CD14-positive monocyte (primary cell): ENCODE data around the gene DNAJA3. TPM values are rescaled to one million over a fixed set of nuclear protein-coding genes. Genes with fewer than 3 reads are reported as not detected.
A peak's percentile ranks its signal among the peaks of the same experiment; 100 is the strongest.

Source experiments
- DNase-seq, 3 donors: peaks; one replicate each; pipeline ENCODE4 v3.0.0-alpha.2; 2011 to 2022
- H2AFZ ChIP-seq: 2 replicates; pipeline ENCODE4 v1.6.0; 2012; ENCODE audit warnings: mild to moderate bottlenecking, low read depth, low read length, inconsistent platforms; ENCODE audit not compliant: insufficient read depth, poor library complexity, severe bottlenecking
- H3K27ac ChIP-seq, 2 donors: 1 replicate in 1 of 2; 2 replicates in 1 of 2; pipeline ENCODE4 v1.5.1; 2012 to 2013; ENCODE audit warnings: low read length in 2 of 2, control low read depth in 1 of 2, inconsistent platforms in 1 of 2, low read depth in 1 of 2, mild to moderate bottlenecking in 1 of 2
- H3K27me3 ChIP-seq, 2 donors: one replicate each; pipeline versions ENCODE4 v1.6.0 to v1.6.1; 2011 to 2013; ENCODE audit warnings: low read length in 2 of 2; ENCODE audit not compliant: control insufficient read depth in 2 of 2, insufficient read depth in 2 of 2
- H3K36me3 ChIP-seq, 2 donors: replicated peaks in 1 of 2; 1 replicate in 1 of 2; 2 replicates in 1 of 2; pipeline versions ENCODE4 v1.5.1 to v1.6.1; 2012 to 2013; ENCODE audit warnings: low read length in 2 of 2, control low read depth in 1 of 2, inconsistent platforms in 1 of 2, mild to moderate bottlenecking in 1 of 2; ENCODE audit not compliant: insufficient read depth in 2 of 2, control insufficient read depth in 1 of 2
- H3K4me1 ChIP-seq, 2 donors: 1 replicate in 1 of 2; 2 replicates in 1 of 2; pipeline versions ENCODE4 v1.5.1 to v1.6.1; 2012 to 2013; ENCODE audit warnings: low read length in 2 of 2, control low read depth in 1 of 2, inconsistent platforms in 1 of 2, mild to moderate bottlenecking in 1 of 2, moderate library complexity in 1 of 2; ENCODE audit not compliant: insufficient read depth in 2 of 2, control insufficient read depth in 1 of 2
- H3K4me2 ChIP-seq: replicated peaks from 2 replicates; pipeline ENCODE3; 2012; ENCODE audit warnings: low read length, moderate library complexity, mild to moderate bottlenecking; ENCODE audit not compliant: poor library complexity, severe bottlenecking; ENCODE audit errors: extremely low read depth
- H3K4me3 ChIP-seq, 3 experiments: fragments of 200-600 bp in 1 of 3; sonication (generic) in 1 of 3; replicated peaks in 1 of 3; 1 replicate in 2 of 3; 2 replicates in 1 of 3; pipeline ENCODE4 v1.5.1; 2011 to 2013; ENCODE audit warnings: low read length in 3 of 3, mild to moderate bottlenecking in 3 of 3, control low read depth in 2 of 3, low read depth in 2 of 3, inconsistent platforms in 1 of 3, moderate library complexity in 1 of 3
- H3K79me2 ChIP-seq: 2 replicates; pipeline ENCODE4 v1.6.0; 2012; ENCODE audit warnings: mild to moderate bottlenecking, control low read depth, inconsistent platforms, low read length, moderate library complexity; ENCODE audit not compliant: insufficient read depth
- H3K9ac ChIP-seq: 2 replicates; pipeline ENCODE4 v1.6.0; 2017; ENCODE audit warnings: low read length, mild to moderate bottlenecking; ENCODE audit not compliant: insufficient read depth, poor library complexity, severe bottlenecking
- H3K9me3 ChIP-seq, 2 donors: replicated peaks in 1 of 2; 1 replicate in 1 of 2; 2 replicates in 1 of 2; pipeline versions ENCODE4 v1.5.1 to v1.6.1; 2012 to 2013; ENCODE audit warnings: low read length in 2 of 2, control low read depth in 1 of 2; ENCODE audit not compliant: control insufficient read depth in 1 of 2, insufficient read depth in 1 of 2
- H4K20me1 ChIP-seq: 2 replicates; pipeline ENCODE4 v1.6.0; 2012; ENCODE audit warnings: mild to moderate bottlenecking, low read length, control low read depth, moderate library complexity; ENCODE audit not compliant: insufficient read depth
- H3K27ac Mint-ChIP-seq, 7 donors: one replicate each; pipeline ENCODE4 v1.8.0; 2020; ENCODE audit warnings: mild to moderate bottlenecking in 7 of 7, mixed read lengths in 7 of 7, moderate library complexity in 6 of 7, inconsistent platforms in 2 of 7
- H3K27me3 Mint-ChIP-seq, 3 donors: one replicate each; pipeline ENCODE4 v1.8.0; 2021 to 2022; ENCODE audit warnings: low read depth in 3 of 3, mild to moderate bottlenecking in 3 of 3, mixed read lengths in 3 of 3, moderate library complexity in 3 of 3, inconsistent platforms in 1 of 3
- H3K36me3 Mint-ChIP-seq, 2 donors: one replicate each; pipeline ENCODE4 v1.8.0; 2020; ENCODE audit warnings: mixed read lengths in 2 of 2, inconsistent platforms in 1 of 2, mild to moderate bottlenecking in 1 of 2
- H3K4me1 Mint-ChIP-seq: one replicate; pipeline ENCODE4 v1.8.0; 2020; ENCODE audit warnings: mild to moderate bottlenecking, mixed read lengths
- H3K4me3 Mint-ChIP-seq, 2 donors: one replicate each; pipeline ENCODE4 v1.8.0; 2020; ENCODE audit warnings: mild to moderate bottlenecking in 2 of 2, mixed read lengths in 2 of 2, moderate library complexity in 1 of 2
- H3K9me3 Mint-ChIP-seq, 7 donors: one replicate each; pipeline ENCODE4 v1.8.0; 2020 to 2022; ENCODE audit warnings: mixed read lengths in 7 of 7, mild to moderate bottlenecking in 6 of 7, moderate library complexity in 6 of 7, inconsistent platforms in 2 of 7
- CTCF ChIP-seq: fragments of 200-600 bp; IDR thresholded peaks from one replicate; pipeline ENCODE4 v1.8.0; 2022; ENCODE audit warnings: antibody characterized with exemption, mild to moderate bottlenecking
- WGBS: methylation state at CpG from one replicate; pipeline ENCODE4 v1.1.5; 2013; ENCODE audit warnings: missing lambda C conversion rate; ENCODE audit not compliant: insufficient coverage; 5-methylcytosine and 5-hydroxymethylcytosine counted together
- intact Hi-C, 2 donors: fragments of 100-400 bp; cut with micrococcal nuclease; formaldehyde crosslinking; loops; one replicate each; pipeline versions ENCODE4 v1.15.0 to v1.15.1; 2023
- polyA plus RNA-seq, 3 donors: library from polyadenylated mRNA; depleted of rRNA in 1 of 3; unstranded in 2 of 3; stranded (reverse) in 1 of 3; fragments of 300-500 nt in 2 of 3; fragments of >200 nt in 1 of 3; fragmentation: Illumina TruSeq in 2 of 3; gene quantifications; 1 replicate in 2 of 3; 2 replicates in 1 of 3; pipeline ENCODE4 v1.2.3, GENCODE V29; 2012 to 2021

The DNAJA3 gene
- polyA plus RNA-seq, 3 donors = 17.1 to 27.9 (median 19.5) TPM

- H3K9me3 Mint-ChIP-seq = no peaks in the 10 kb centered on the region
- Histone ChIP-seq H3K27ac (peak overlapping the region in 1 of 2 donors; percentile 8), H3K36me3 (peaks cover 95 to 100% of the 10 kb centered on the region in 2 donors), H3K27me3 (no peaks in the 10 kb centered on the region), H2AFZ (no peak overlapping the region), H3K4me3 (no peak overlapping the region), H3K9ac (no peak overlapping the region), H3K4me2 (no peak overlapping the region), H3K4me1 (no peaks in the 10 kb centered on the region), H3K9me3 (no peaks in the 10 kb centered on the region), H4K20me1 (peaks cover 99% of the 10 kb centered on the region), H3K79me2 (peaks cover 10% of the 10 kb centered on the region)
- intact Hi-C loops = no loop called here
- DNase-seq = no peak
- H3K4me3 Mint-ChIP-seq = no peak overlapping the region
- peak overlapping the region in 1 of 7 donors; percentile 69 for H3K27ac Mint-ChIP-seq
- H3K36me3 Mint-ChIP-seq = peaks cover 59 to 92% of the 10 kb centered on the region in 2 donors
- 93% methylated on average over 21 of the region's 27 CpGs for WGBS
- no peak for TF ChIP-seq CTCF
- H3K4me1 Mint-ChIP-seq = peaks cover under 1% of the 10 kb centered on the region
- H3K27me3 Mint-ChIP-seq = no peaks in the 10 kb centered on the region
Observed at GRCh38 chr16:4389051-4389955, 36.4 kb upstream of the DNAJA3 start.

GRCh38 chr16:4390266-4391260 is 35.1 kb upstream of the DNAJA3 start:
- H3K27ac Mint-ChIP-seq = peak overlapping the region in 1 of 7 donors; percentile 40
- H3K9me3 ChIP-seq = no peaks in the 10 kb centered on the region
- H2AFZ ChIP-seq = no peak overlapping the region
- DNase-seq = no peak
- H3K4me1 ChIP-seq = no peaks in the 10 kb centered on the region
- H3K9me3 Mint-ChIP-seq = no peaks in the 10 kb centered on the region
- no peak overlapping the region for H3K4me3 ChIP-seq
- H3K27ac ChIP-seq = no peak overlapping the region
- peaks cover 6% of the 10 kb centered on the region for H3K4me1 Mint-ChIP-seq
- no peak overlapping the region for H3K9ac ChIP-seq
- H3K27me3 ChIP-seq = no peaks in the 10 kb centered on the region
- WGBS = 92% methylated on average over 11 of the region's 18 CpGs
- intact Hi-C loops = no loop called here
- peaks cover 62 to 92% of the 10 kb centered on the region in 2 donors for H3K36me3 Mint-ChIP-seq
- H3K79me2 ChIP-seq = peaks cover 20% of the 10 kb centered on the region
- no peak overlapping the region for H3K4me3 Mint-ChIP-seq
- H4K20me1 ChIP-seq = peaks cover 99% of the 10 kb centered on the region
- no peak overlapping the region for H3K4me2 ChIP-seq
- H3K27me3 Mint-ChIP-seq = no peaks in the 10 kb centered on the region
- peaks cover 95 to 100% of the 10 kb centered on the region in 2 donors for H3K36me3 ChIP-seq
- TF ChIP-seq CTCF = no peak
